ENCODE results near the gene RGS19. TPM values are rescaled to one million over a fixed set of nuclear protein-coding genes. Genes with fewer than 3 reads are reported as not detected.

Gene RGS19
- total RNA-seq, 1 experiment from 2014 or later: 16.4 TPM

- no peaks in the 10 kb centered on the region for H3K4me1 ChIP-seq (ENCODE audit: insufficient read depth, low read length, poor library complexity, severe bottlenecking)
- no peak overlapping the region for H3K4me3 ChIP-seq (ENCODE audit: low read depth, low read length, poor library complexity, severe bottlenecking)
- intact Hi-C loops (cut with micrococcal nuclease; ENCODE audit: unreplicated experiment): no loop called here
- no TSS peak for BruUV-seq (replicated peaks)
- CTCF ChIA-PET: interaction anchor here (0.6 kb wide), 1 partner anchor 10 kb away, joined by 10 read pairs; no protein-coding TSS in a partner anchor
- no peak for DNase-seq (ENCODE audit: low spot score)
- H3K27me3 ChIP-seq (replicated peaks; ENCODE audit: insufficient read depth, low read depth, low read length, poor library complexity): no peaks in the 10 kb centered on the region
- TF ChIP-seq CTCF (conservative IDR thresholded peaks at IDR 0.05; ENCODE audit: low read depth, low read length): no peak
- no peak for TF ChIP-seq EZH2 (IDR thresholded peaks at IDR 0.05; ENCODE audit: borderline replicate concordance, low read depth, low read length, poor library complexity, severe bottlenecking)
- POLR2A ChIA-PET (ENCODE audit: low non-redundant PET): no interaction called here
- no peaks in the 10 kb centered on the region for H3K9me3 ChIP-seq (ENCODE audit: low read depth, low read length, poor library complexity, severe bottlenecking)
- H3K36me3 ChIP-seq (ENCODE audit: insufficient read depth, low read length, poor library complexity, severe bottlenecking): no peaks in the 10 kb centered on the region
- H3K27ac ChIP-seq (ENCODE audit: low read depth, low read length, poor library complexity, severe bottlenecking): no peak overlapping the region
Measured at GRCh38 chr20:64092258-64093012, 13.1 kb upstream of the RGS19 start.

GRCh38 chr20:64091770-64092169 is 12.5 kb upstream of the RGS19 start:
- DNase-seq (ENCODE audit: low spot score): no peak
- Histone ChIP-seq H3K27ac (ENCODE audit: low read depth, low read length, poor library complexity, severe bottlenecking) (no peak overlapping the region), H3K4me3 (ENCODE audit: low read depth, low read length, poor library complexity, severe bottlenecking) (no peak overlapping the region), H3K4me1 (ENCODE audit: insufficient read depth, low read length, poor library complexity, severe bottlenecking) (no peaks in the 10 kb centered on the region), H3K36me3 (ENCODE audit: insufficient read depth, low read length, poor library complexity, severe bottlenecking) (no peaks in the 10 kb centered on the region), H3K9me3 (ENCODE audit: low read depth, low read length, poor library complexity, severe bottlenecking) (no peaks in the 10 kb centered on the region), H3K27me3 (replicated peaks; ENCODE audit: insufficient read depth, low read depth, low read length, poor library complexity) (no peaks in the 10 kb centered on the region)
- intact Hi-C loops (cut with micrococcal nuclease; ENCODE audit: unreplicated experiment): no loop called here
- ChIA-PET POLR2A (ENCODE audit: low non-redundant PET) (no interaction called here), CTCF (interaction anchor here (0.6 kb wide), 1 partner anchor 11 kb away, joined by 10 read pairs; no protein-coding TSS in a partner anchor)
- TF ChIP-seq CTCF (conservative IDR thresholded peaks at IDR 0.05; ENCODE audit: low read depth, low read length) (no peak), EZH2 (IDR thresholded peaks at IDR 0.05; ENCODE audit: borderline replicate concordance, low read depth, low read length, poor library complexity, severe bottlenecking) (no peak)
- no TSS peak for BruUV-seq (replicated peaks)

GRCh38 chr20:64091340-64091739 is 12.0 kb upstream of the RGS19 start:
- H3K27me3 ChIP-seq (replicated peaks; ENCODE audit: insufficient read depth, low read depth, low read length, poor library complexity): no peaks in the 10 kb centered on the region
- H3K27ac ChIP-seq (ENCODE audit: low read depth, low read length, poor library complexity, severe bottlenecking): no peak overlapping the region
- TF ChIP-seq CTCF (conservative IDR thresholded peaks at IDR 0.05; ENCODE audit: low read depth, low read length) (no peak), EZH2 (IDR thresholded peaks at IDR 0.05; ENCODE audit: borderline replicate concordance, low read depth, low read length, poor library complexity, severe bottlenecking) (no peak)
- H3K4me1 ChIP-seq (ENCODE audit: insufficient read depth, low read length, poor library complexity, severe bottlenecking): no peaks in the 10 kb centered on the region
- H3K9me3 ChIP-seq (ENCODE audit: low read depth, low read length, poor library complexity, severe bottlenecking): no peaks in the 10 kb centered on the region
- no peak overlapping the region for H3K4me3 ChIP-seq (ENCODE audit: low read depth, low read length, poor library complexity, severe bottlenecking)
- ChIA-PET POLR2A (ENCODE audit: low non-redundant PET) (no interaction called here), CTCF (no interaction called here)
- no peaks in the 10 kb centered on the region for H3K36me3 ChIP-seq (ENCODE audit: insufficient read depth, low read length, poor library complexity, severe bottlenecking)
- no TSS peak for BruUV-seq (replicated peaks)
- intact Hi-C loops (cut with micrococcal nuclease; ENCODE audit: unreplicated experiment): no loop called here
- DNase-seq (ENCODE audit: low spot score): no peak
